K562 (cell line): Measurements from ENCODE around the gene AIFM3. TPM values are rescaled to one million over a fixed set of nuclear protein-coding genes. Genes with fewer than 3 reads are reported as not detected.
A peak's percentile ranks its signal among the peaks of the same experiment; 100 is the strongest.

Experiments used
- BRCA1 ChIP-seq, 2 experiments: fragments of 450-650 bp in 1 of 2; sonication (generic) in 1 of 2; formaldehyde crosslinking in 1 of 2; IDR thresholded peaks; 2 replicates each; pipeline versions ENCODE4 v1.5.0 to v1.6.1; 2017 to 2020; ENCODE audit warnings: mild to moderate bottlenecking in 1 of 2, missing genetic modification reagents in 1 of 2
- CHCHD3 ChIP-seq: fragments of 250-450 bp; sonication (Bioruptor Pico); IDR thresholded peaks from 2 replicates; pipeline ENCODE4 v2.1.2; 2022; ENCODE audit warnings: mild to moderate bottlenecking
- E2F3 ChIP-seq: fragments of 250-450 bp; sonication (Bioruptor Pico); IDR thresholded peaks from 2 replicates; pipeline ENCODE4 v1.4.0; 2020; ENCODE audit warnings: mild to moderate bottlenecking
- PHTF2 ChIP-seq: fragments of 250-450 bp; sonication (Bioruptor Pico); IDR thresholded peaks from 2 replicates; pipeline ENCODE4 v1.5.0; 2021; ENCODE audit warnings: mild to moderate bottlenecking
- PRPF4 ChIP-seq: fragments of 200-400 bp; formaldehyde crosslinking; IDR thresholded peaks from one replicate; pipeline ENCODE4 v1.6.1; 2017; ENCODE audit warnings: low read length, low read depth, mild to moderate bottlenecking; ENCODE audit not compliant: insufficient read depth, poor library complexity, severe bottlenecking
- SIRT6 ChIP-seq: IDR thresholded peaks from one replicate; pipeline ENCODE4 v1.6.1; 2012; ENCODE audit warnings: low read depth, mild to moderate bottlenecking, control low read depth, inconsistent platforms, low read length, moderate library complexity
- WHSC1 ChIP-seq: IDR thresholded peaks from one replicate; pipeline ENCODE4 v1.6.1; 2012; ENCODE audit warnings: low read length, control low read depth, inconsistent platforms
- ZNF133 ChIP-seq: fragments of 250-450 bp; sonication (Bioruptor Pico); IDR thresholded peaks from 2 replicates; pipeline ENCODE4 v1.4.0; 2020; ENCODE audit warnings: mild to moderate bottlenecking
- ZNF197 ChIP-seq: fragments of 200-800 bp; sonication (Bioruptor generic); IDR thresholded peaks from 2 replicates; pipeline ENCODE4 v1.6.1; 2016; ENCODE audit warnings: low read depth, missing genetic modification characterization, missing compliant biosample characterization
- ZNF224 ChIP-seq: sonication (generic); formaldehyde crosslinking; IDR thresholded peaks from 2 replicates; pipeline ENCODE4 v1.8.0; 2022; ENCODE audit warnings: mild to moderate bottlenecking, missing genetic modification reagents
- polyA plus RNA-seq, 8 experiments: library from polyadenylated mRNA; depleted of rRNA in 4 of 8; stranded (reverse) in 5 of 8; unstranded in 3 of 8; fragments of >200 nt; fragmentation: Nextera tagmentation in 2 of 8; fragmentation: Illumina TruSeq in 1 of 8; extraction: Ambion mirVana in 2 of 8; extraction: Trizol in 1 of 8; gene quantifications; 2 replicates each; pipeline versions ENCODE4 v1.2.1 to v1.2.3, GENCODE V29; 2011 to 2014; ENCODE audit warnings: inconsistent platforms in 1 of 8, missing spikeins in 1 of 8
- total RNA-seq, 7 experiments: library from RNA; depleted of rRNA in 6 of 7; stranded (reverse); fragments of >200 nt in 6 of 7; fragmentation: Illumina TruSeq in 2 of 7; extraction: Trizol in 2 of 7; gene quantifications; 2 replicates each; pipeline versions ENCODE4 v1.2.1 to v1.2.3, GENCODE V29; 2011 to 2021; ENCODE audit warnings: low replicate concordance in 1 of 7
- TF ChIP-seq, protein P1 (sequence below): fragments of 250-450 bp; sonication (Bioruptor Pico); IDR thresholded peaks from 2 replicates; pipeline ENCODE4 v1.5.0; 2021; ENCODE audit warnings: mild to moderate bottlenecking, borderline replicate concordance
- TF ChIP-seq, protein P2 (sequence below): fragments of 450-650 bp; formaldehyde crosslinking; IDR thresholded peaks from 2 replicates; pipeline ENCODE4 v1.4.0; 2020; ENCODE audit warnings: mild to moderate bottlenecking, moderate library complexity
- TF ChIP-seq, protein P3 (sequence below): fragments of 250-450 bp; sonication (Bioruptor Pico); IDR thresholded peaks from 2 replicates; pipeline ENCODE4 v1.4.0; 2020; ENCODE audit warnings: mild to moderate bottlenecking, moderate library complexity, borderline replicate concordance
- TF ChIP-seq, protein P4 (sequence below): fragments of 250-450 bp; sonication (Bioruptor Pico); IDR thresholded peaks from 2 replicates; pipeline ENCODE4 v1.9.0; 2021; ENCODE audit warnings: mild to moderate bottlenecking, inconsistent platforms
- TF ChIP-seq, protein P5 (sequence below): fragments of 450-650 bp; IDR thresholded peaks from 2 replicates; pipeline ENCODE4 v1.6.1; 2016; ENCODE audit warnings: borderline replicate concordance

AIFM3 gene
- total and polyA plus RNA-seq, 9 of the 15 experiments (the other 6 are each of a cell fraction or from before 2014, with no cell fraction given) = 0.03 to 0.20 (median 0.07) TPM; not detected in 1

DNA sequence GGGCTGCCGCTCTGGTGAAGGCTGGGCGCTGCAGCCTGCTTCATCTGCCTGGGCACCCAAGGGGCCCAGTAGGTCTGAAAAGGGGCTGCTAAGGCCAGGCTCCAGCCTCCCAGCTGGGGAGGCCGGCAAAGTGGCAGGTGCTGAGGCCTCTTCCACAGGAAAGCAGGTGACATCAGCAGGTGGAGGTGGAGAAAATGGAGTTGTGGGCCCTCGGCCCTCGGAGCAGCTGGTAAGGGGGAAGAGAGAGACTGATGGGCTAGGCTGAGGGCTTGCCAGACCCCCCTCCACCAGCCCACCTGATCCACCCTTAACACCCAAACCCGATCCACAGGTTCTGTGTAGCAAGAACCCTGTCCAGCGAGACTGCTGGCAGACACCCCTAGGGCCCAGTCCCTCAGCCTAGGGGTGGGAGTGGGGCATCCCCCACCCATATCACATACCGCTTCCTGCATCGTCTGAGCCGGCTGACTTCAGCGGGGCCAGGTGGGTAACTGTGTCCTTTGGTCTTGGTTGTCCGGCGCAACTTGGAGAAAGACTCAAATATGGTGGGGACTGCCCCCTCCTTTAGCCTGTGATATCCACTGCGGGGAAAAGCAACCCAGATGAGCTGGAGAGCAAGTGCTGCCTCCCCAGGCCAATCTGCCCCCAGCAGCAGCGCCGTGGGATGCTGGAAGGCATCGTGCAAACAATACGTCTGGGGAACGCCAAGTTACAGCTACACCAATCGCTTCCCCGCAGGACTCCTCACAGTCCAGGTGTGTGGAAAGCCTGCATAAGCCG lies 33.3 kb downstream of the AIFM3 start (continued):
- TF ChIP-seq, protein P1, sequence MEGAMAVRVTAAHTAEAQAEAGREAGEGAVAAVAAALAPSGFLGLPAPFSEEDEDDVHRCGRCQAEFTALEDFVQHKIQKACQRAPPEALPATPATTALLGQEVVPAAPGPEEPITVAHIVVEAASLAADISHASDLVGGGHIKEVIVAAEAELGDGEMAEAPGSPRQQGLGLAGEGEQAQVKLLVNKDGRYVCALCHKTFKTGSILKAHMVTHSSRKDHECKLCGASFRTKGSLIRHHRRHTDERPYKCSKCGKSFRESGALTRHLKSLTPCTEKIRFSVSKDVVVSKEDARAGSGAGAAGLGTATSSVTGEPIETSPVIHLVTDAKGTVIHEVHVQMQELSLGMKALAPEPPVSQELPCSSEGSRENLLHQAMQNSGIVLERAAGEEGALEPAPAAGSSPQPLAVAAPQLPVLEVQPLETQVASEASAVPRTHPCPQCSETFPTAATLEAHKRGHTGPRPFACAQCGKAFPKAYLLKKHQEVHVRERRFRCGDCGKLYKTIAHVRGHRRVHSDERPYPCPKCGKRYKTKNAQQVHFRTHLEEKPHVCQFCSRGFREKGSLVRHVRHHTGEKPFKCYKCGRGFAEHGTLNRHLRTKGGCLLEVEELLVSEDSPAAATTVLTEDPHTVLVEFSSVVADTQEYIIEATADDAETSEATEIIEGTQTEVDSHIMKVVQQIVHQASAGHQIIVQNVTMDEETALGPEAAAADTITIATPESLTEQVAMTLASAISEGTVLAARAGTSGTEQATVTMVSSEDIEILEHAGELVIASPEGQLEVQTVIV (CRISPR knock-in tag) = no peak
- TF ChIP-seq, protein P2, sequence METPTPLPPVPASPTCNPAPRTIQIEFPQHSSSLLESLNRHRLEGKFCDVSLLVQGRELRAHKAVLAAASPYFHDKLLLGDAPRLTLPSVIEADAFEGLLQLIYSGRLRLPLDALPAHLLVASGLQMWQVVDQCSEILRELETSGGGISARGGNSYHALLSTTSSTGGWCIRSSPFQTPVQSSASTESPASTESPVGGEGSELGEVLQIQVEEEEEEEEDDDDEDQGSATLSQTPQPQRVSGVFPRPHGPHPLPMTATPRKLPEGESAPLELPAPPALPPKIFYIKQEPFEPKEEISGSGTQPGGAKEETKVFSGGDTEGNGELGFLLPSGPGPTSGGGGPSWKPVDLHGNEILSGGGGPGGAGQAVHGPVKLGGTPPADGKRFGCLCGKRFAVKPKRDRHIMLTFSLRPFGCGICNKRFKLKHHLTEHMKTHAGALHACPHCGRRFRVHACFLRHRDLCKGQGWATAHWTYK = peak; percentile 40; the same call in 1 of the 2 replicates
- 0 out of 2 replicates have a peak, but pooled peaks have one; percentile 11 for TF ChIP-seq E2F3 (CRISPR knock-in tag)
- TF ChIP-seq BRCA1 (IDR thresholded peaks at IDR 0.05) = no peak
- TF ChIP-seq BRCA1 (CRISPR knock-in tag; IDR thresholded peaks at IDR 0.05) = no peak
- TF ChIP-seq ZNF197 (CRISPR knock-in tag) = no peak
- TF ChIP-seq PRPF4 = no peak
- TF ChIP-seq, protein P3, sequence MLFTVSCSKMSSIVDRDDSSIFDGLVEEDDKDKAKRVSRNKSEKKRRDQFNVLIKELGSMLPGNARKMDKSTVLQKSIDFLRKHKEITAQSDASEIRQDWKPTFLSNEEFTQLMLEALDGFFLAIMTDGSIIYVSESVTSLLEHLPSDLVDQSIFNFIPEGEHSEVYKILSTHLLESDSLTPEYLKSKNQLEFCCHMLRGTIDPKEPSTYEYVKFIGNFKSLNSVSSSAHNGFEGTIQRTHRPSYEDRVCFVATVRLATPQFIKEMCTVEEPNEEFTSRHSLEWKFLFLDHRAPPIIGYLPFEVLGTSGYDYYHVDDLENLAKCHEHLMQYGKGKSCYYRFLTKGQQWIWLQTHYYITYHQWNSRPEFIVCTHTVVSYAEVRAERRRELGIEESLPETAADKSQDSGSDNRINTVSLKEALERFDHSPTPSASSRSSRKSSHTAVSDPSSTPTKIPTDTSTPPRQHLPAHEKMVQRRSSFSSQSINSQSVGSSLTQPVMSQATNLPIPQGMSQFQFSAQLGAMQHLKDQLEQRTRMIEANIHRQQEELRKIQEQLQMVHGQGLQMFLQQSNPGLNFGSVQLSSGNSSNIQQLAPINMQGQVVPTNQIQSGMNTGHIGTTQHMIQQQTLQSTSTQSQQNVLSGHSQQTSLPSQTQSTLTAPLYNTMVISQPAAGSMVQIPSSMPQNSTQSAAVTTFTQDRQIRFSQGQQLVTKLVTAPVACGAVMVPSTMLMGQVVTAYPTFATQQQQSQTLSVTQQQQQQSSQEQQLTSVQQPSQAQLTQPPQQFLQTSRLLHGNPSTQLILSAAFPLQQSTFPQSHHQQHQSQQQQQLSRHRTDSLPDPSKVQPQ (CRISPR knock-in tag) = no peak
- peak; percentile 33 for TF ChIP-seq WHSC1
- TF ChIP-seq, protein P4, sequence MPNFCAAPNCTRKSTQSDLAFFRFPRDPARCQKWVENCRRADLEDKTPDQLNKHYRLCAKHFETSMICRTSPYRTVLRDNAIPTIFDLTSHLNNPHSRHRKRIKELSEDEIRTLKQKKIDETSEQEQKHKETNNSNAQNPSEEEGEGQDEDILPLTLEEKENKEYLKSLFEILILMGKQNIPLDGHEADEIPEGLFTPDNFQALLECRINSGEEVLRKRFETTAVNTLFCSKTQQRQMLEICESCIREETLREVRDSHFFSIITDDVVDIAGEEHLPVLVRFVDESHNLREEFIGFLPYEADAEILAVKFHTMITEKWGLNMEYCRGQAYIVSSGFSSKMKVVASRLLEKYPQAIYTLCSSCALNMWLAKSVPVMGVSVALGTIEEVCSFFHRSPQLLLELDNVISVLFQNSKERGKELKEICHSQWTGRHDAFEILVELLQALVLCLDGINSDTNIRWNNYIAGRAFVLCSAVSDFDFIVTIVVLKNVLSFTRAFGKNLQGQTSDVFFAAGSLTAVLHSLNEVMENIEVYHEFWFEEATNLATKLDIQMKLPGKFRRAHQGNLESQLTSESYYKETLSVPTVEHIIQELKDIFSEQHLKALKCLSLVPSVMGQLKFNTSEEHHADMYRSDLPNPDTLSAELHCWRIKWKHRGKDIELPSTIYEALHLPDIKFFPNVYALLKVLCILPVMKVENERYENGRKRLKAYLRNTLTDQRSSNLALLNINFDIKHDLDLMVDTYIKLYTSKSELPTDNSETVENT (CRISPR knock-in tag) = peak; percentile 81
- TF ChIP-seq, protein P5, sequence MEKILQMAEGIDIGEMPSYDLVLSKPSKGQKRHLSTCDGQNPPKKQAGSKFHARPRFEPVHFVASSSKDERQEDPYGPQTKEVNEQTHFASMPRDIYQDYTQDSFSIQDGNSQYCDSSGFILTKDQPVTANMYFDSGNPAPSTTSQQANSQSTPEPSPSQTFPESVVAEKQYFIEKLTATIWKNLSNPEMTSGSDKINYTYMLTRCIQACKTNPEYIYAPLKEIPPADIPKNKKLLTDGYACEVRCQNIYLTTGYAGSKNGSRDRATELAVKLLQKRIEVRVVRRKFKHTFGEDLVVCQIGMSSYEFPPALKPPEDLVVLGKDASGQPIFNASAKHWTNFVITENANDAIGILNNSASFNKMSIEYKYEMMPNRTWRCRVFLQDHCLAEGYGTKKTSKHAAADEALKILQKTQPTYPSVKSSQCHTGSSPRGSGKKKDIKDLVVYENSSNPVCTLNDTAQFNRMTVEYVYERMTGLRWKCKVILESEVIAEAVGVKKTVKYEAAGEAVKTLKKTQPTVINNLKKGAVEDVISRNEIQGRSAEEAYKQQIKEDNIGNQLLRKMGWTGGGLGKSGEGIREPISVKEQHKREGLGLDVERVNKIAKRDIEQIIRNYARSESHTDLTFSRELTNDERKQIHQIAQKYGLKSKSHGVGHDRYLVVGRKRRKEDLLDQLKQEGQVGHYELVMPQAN = no peak
- TF ChIP-seq PHTF2 (CRISPR knock-in tag) = no peak
- TF ChIP-seq CHCHD3 (CRISPR knock-in tag) = no peak
- no peak for TF ChIP-seq ZNF133 (CRISPR knock-in tag)
- no peak for TF ChIP-seq ZNF224 (CRISPR knock-in tag)
- TF ChIP-seq SIRT6 = peak; percentile 96
